Kidney epithelial cell (primary cell): Measurements from ENCODE around the gene PRR20C. TPM values are rescaled to one million over a fixed set of nuclear protein-coding genes. Genes with fewer than 3 reads are reported as not detected.
"Not testable (repeated sequence)": the region's sequence is repeated elsewhere in the genome, so short reads cannot be mapped to it uniquely, and the experiment has no call there.

Source experiments
- DNase-seq: peaks from one replicate; pipeline ENCODE4 v3.0.0-alpha.2; 2010; ENCODE audit warnings: low read depth
- H3K27me3 ChIP-seq: 2 replicates; pipeline ENCODE4 v1.6.0; 2011; ENCODE audit warnings: low read length; ENCODE audit not compliant: control insufficient read depth, insufficient read depth
- H3K36me3 ChIP-seq: 2 replicates; pipeline ENCODE4 v1.5.1; 2011; ENCODE audit warnings: low read length; ENCODE audit not compliant: control insufficient read depth, insufficient read depth
- H3K4me3 ChIP-seq: 2 replicates; pipeline ENCODE4 v1.5.1; 2011; ENCODE audit warnings: low read depth, mild to moderate bottlenecking, control low read depth, low read length
- total RNA-seq: library from RNA; depleted of rRNA; stranded (reverse); fragments of >200 nt; gene quantifications from 2 replicates; pipeline ENCODE4 v1.2.3, GENCODE V29; 2015
- TF ChIP-seq, protein P1 (sequence below): IDR thresholded peaks from 2 replicates; pipeline ENCODE4 v1.5.1; 2011; ENCODE audit warnings: mild to moderate bottlenecking, moderate library complexity, low read length, control low read depth, inconsistent platforms; ENCODE audit not compliant: insufficient read depth, poor library complexity, severe bottlenecking

PRR20C gene
- total RNA-seq = not detected in 2 replicates

DNA sequence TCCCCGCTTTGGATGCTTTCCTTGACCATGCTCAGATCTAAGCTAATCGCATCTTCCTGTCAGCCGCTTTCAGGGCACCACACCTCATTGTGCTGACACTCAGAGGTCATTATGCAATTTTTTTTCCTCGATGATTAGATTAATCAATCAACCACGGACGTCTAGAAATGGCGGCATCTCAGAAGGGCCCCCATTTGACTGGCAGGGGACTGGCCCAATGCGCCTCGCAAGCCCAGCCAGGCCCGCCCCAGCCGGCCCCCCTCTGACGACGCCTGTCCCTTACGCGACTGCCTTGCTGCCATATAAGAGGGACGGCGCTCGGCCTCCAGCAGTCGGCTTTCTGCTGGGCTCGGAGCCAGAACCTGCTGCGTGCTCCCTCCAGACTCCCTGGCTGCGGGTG, at the start of gene PRR20C:
Gene PRR20C (plus strand): TSS at position 301 of the 400 bp plus-strand sequence. CDS start 387 bp downstream, outside the sequence.
- not testable (repeated sequence) for H3K36me3 ChIP-seq, DNase-seq, H3K4me3 ChIP-seq, H3K27me3 ChIP-seq

DNA sequence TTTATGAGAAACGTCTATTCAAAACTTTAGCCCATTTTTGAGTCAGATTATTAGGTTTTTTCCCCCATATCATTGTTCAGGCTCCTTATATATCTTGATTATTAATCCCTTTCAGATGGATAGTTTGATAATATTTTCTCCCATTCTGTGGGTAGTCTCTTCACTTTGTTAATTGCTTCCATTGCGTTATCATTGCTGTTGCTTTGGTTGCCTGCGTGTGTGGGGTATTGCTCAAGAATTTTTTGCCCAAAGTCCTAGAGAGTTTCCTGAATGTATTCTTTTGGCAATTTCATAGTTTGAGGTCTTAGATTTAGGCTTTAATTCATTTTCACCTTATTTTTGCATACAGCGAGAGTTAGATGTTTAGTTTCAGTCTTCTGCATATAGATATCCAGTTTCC, 38.9 kb upstream of the PRR20C start:
- no peak overlapping the region for H3K4me3 ChIP-seq
- no peak for DNase-seq
- H3K36me3 ChIP-seq = no peaks in the 10 kb centered on the region
- TF ChIP-seq, protein P1, sequence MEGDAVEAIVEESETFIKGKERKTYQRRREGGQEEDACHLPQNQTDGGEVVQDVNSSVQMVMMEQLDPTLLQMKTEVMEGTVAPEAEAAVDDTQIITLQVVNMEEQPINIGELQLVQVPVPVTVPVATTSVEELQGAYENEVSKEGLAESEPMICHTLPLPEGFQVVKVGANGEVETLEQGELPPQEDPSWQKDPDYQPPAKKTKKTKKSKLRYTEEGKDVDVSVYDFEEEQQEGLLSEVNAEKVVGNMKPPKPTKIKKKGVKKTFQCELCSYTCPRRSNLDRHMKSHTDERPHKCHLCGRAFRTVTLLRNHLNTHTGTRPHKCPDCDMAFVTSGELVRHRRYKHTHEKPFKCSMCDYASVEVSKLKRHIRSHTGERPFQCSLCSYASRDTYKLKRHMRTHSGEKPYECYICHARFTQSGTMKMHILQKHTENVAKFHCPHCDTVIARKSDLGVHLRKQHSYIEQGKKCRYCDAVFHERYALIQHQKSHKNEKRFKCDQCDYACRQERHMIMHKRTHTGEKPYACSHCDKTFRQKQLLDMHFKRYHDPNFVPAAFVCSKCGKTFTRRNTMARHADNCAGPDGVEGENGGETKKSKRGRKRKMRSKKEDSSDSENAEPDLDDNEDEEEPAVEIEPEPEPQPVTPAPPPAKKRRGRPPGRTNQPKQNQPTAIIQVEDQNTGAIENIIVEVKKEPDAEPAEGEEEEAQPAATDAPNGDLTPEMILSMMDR = no peak
- no peaks in the 10 kb centered on the region for H3K27me3 ChIP-seq

DNA sequence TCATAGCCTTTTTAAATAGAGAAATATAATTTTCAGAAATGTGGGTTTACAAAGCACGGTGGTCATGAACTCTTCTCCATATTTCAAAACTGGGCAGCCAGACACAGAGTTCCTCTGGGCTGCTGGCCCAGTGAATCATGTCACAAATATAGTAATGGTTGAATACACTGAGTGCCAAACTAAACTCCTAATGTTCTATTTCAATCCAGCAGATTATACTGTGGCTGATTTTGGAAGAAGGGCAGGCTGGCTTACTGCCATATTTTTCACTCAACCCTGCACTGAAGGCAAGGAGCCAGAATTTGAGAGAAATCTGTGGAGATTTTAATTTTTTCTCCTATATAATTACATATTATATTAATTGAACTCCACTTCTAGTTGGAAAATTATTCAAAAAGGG, 30.2 kb upstream of the PRR20C start:
- H3K27me3 ChIP-seq = no peaks in the 10 kb centered on the region
- no peak overlapping the region for H3K4me3 ChIP-seq
- H3K36me3 ChIP-seq = no peaks in the 10 kb centered on the region
- TF ChIP-seq, protein P1 = no peak
- DNase-seq = no peak

DNA sequence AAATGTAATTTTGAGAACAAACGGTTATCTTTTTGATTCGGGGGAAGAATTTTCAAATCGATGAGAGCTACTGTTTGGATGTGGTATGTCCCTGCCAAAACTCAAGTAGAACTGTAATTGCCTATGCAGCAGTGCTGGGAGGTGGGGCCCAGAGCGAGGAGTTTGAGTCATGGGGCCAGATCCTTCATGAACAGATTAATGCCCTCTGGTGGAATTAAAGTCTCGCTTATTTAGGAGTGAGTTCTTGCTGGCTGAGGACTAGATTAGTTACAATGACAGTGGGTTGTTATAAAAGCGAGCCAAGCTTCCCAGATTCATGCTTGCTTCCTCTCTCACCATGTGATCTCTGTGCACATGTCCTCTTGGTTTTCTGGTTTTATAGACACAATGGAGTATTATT, 25.0 kb upstream of the PRR20C start:
- no peaks in the 10 kb centered on the region for H3K36me3 ChIP-seq
- TF ChIP-seq, protein P1 = no peak
- no peak overlapping the region for H3K4me3 ChIP-seq
- no peak for DNase-seq
- H3K27me3 ChIP-seq = no peaks in the 10 kb centered on the region

DNA sequence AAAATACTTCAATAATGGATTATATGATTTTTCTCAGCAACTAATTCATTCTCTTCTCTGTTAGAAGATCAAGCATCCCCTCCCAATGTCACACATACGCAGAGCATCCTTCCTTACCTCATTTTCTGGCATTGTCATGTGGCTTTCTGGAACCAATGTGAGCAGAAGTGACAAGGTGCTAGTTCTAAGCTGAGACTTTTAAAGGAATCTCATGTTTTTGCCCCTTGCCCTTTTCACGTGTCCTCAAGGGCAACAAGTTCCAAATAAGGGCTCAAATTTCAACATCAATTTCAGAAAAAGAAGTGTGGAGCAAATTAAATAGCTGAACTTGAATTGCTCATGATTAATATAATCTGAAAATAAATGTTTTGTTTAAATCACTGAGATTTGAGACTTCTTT, 17.8 kb upstream of the PRR20C start:
- no peak overlapping the region for H3K4me3 ChIP-seq
- DNase-seq = no peak
- TF ChIP-seq, protein P1 = no peak
- H3K27me3 ChIP-seq = no peaks in the 10 kb centered on the region
- H3K36me3 ChIP-seq = no peaks in the 10 kb centered on the region

DNA sequence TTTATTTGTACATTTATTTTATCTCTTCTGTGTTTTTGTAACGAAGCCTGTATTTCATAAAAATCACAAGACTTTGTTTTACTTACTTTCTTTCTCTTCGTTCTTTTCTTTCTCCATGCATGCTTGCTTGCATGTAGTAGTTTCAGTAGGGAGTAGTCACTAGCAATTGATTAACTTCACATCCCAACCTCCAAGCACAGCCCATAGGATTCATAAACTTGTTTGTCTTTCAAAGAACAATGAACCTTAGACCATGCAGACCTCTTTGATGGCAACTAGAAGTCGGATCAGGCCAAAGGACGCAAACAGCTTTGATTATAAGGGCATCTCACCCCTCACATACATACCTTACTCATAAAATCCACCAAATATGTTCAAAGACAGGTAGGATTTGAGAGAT, 16.3 kb upstream of the PRR20C start:
- Histone ChIP-seq H3K36me3 (no peaks in the 10 kb centered on the region), H3K27me3 (no peaks in the 10 kb centered on the region), H3K4me3 (no peak overlapping the region)
- DNase-seq = no peak
- TF ChIP-seq, protein P1 = no peak

DNA sequence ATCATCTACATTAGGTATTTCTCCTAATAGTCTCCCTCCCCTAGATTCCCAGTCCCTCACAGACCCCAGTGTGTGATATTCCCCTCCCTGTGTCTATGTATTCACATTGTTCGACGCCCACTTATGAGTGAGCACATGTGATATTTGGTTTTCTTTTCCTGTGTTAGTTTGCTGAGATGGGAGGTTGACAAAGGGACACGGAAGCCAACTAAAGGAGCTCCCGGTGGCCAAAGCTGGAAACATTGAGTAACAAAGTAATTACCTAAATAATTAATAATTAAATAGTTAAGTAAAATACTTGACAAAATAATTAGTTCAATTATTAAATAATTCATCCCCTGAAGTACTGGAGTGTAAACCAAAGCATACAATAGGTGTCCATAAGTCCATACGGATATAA, 14.9 kb upstream of the PRR20C start:
- H3K36me3 ChIP-seq = no peaks in the 10 kb centered on the region
- DNase-seq = no peak
- H3K4me3 ChIP-seq = no peak overlapping the region
- TF ChIP-seq, protein P1 = no peak
- H3K27me3 ChIP-seq = no peaks in the 10 kb centered on the region

DNA sequence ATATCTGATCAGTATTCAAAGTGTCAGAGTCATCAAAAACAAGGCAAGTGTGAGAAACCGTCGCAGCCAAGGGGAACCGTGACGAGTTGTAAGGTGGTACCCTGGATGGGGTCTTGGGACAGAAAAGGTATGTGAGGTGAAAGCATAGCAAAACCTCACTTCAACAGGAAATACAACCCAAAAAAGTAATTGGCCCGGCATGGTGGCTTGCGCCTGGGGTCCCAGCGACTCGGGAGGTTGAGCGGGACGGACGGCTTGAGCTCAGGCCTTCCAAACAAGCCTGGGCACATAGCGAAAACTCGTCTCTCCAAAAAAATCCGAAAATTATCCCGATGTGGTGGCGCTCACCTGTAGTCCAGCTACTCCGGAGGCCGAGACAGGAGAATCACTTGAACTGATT, 14.1 kb upstream of the PRR20C start:
- H3K36me3 ChIP-seq, DNase-seq, H3K4me3 ChIP-seq, H3K27me3 ChIP-seq: not testable (repeated sequence)

DNA sequence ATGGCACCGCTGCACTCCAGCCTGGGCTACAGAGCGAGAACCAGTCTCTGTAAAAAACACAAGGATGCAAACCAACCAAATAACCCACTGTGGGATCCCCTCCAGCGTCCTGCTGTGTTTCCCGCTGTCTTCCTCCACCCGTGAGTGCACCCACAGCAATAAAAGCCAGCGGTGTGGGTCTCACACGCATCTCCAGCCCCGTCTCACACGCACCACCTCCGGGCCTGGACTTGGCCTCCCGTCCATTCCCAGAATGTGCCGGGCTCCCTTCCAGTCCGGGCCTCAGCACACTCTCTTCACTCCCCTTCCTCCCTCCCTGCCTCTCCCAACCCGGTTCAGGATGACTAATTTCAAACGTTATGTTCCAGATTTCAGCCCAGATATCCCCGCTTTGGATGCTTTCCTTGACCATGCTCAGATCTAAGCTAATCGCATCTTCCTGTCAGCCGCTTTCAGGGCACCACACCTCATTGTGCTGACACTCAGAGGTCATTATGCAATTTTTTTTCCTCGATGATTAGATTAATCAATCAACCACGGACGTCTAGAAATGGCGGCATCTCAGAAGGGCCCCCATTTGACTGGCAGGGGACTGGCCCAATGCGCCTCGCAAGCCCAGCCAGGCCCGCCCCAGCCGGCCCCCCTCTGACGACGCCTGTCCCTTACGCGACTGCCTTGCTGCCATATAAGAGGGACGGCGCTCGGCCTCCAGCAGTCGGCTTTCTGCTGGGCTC, 13.5 kb upstream of the PRR20C start, which contains the start of gene PRR20A:
Gene PRR20A (plus strand): TSS at position 684 of the 734 bp plus-strand sequence. CDS start 387 bp downstream, outside the sequence.
- DNase-seq, H3K4me3 ChIP-seq, H3K36me3 ChIP-seq, H3K27me3 ChIP-seq: not testable (repeated sequence)
